ENCODE results near the gene TIAL1. TPM values are rescaled to one million over a fixed set of nuclear protein-coding genes. Genes with fewer than 3 reads are reported as not detected.

TIAL1 gene
- total and polyA plus RNA-seq, 4 donors = 19.7 to 28.7 (median 23.4) TPM

DNA sequence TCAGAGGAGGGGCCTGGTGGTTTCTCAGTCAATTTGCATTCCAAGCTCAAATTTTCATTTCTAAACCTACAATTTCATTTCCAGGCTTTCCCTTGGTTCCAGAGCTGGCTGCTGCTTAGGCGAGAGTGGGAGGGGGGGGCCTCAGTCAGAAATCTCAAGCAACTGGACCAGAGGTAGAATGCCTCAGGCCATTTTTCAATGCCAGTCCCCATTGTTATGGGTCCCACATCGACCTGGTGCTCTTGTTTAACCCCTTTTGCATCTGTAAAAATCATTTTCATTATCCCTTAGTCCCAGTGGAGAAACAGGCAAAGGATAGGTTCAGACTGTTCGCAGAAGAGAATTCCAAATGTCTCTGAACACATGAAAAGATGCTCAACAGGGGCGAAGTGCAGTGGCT, 40.9 kb upstream of the TIAL1 start:
- no peaks in the 10 kb centered on the region for H3K36me3 ChIP-seq (ENCODE audit: control insufficient read depth in 4 of 4, insufficient read depth in 3 of 4, low read depth in 1 of 4, low read length in 3 of 4)
- H3K9ac ChIP-seq (ENCODE audit: low read depth in 1 of 2, low read length in 2 of 2) = no peak overlapping the region
- no peaks in the 10 kb centered on the region for H3K27me3 ChIP-seq (ENCODE audit: control insufficient read depth in 4 of 4, insufficient read depth in 4 of 4, low read length in 3 of 4)
- no peaks in the 10 kb centered on the region for H3K9me3 ChIP-seq (ENCODE audit: control insufficient read depth in 4 of 4, low read length in 3 of 4)
- no peak overlapping the region for H3K27ac ChIP-seq (ENCODE audit: low read depth in 1 of 2, low read length in 2 of 2)
- 76% methylated on average over 4 of the region's 4 CpGs for WGBS
- no peak overlapping the region for H3K4me3 ChIP-seq (ENCODE audit: low read depth in 1 of 3, low read length in 3 of 3)
- no peaks in the 10 kb centered on the region for H3K4me1 ChIP-seq (ENCODE audit: control insufficient read depth in 4 of 4, insufficient read depth in 4 of 4, low read length in 3 of 4)
- DNase-seq (ENCODE audit: low spot score) = no peak
- no peak for TF ChIP-seq EGR1 (IDR thresholded peaks at IDR 0.05; ENCODE audit: low read depth in 2 of 2)
- TF ChIP-seq, protein P1, sequence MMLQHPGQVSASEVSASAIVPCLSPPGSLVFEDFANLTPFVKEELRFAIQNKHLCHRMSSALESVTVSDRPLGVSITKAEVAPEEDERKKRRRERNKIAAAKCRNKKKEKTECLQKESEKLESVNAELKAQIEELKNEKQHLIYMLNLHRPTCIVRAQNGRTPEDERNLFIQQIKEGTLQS (IDR thresholded peaks at IDR 0.05) = no peak

DNA sequence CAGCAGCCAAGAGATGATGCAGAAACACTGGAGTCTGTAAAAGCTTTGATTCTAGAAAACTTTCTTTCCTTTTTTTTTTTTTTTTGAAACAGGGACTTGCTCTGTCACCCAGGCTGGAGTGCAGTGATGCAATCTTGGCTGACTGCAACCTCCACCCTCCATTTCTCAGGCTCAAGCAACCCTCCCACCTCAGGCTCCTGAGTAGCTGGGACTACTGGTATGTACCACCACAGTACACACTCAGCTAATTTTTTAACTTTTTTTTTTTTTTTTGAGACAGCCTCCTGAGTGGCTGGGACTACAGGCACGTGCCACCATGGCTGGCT, 37.4 kb upstream of the TIAL1 start:
- Histone ChIP-seq H3K27me3 (ENCODE audit: control insufficient read depth in 4 of 4, insufficient read depth in 4 of 4, low read length in 3 of 4) (no peaks in the 10 kb centered on the region), H3K4me3 (ENCODE audit: low read depth in 1 of 3, low read length in 3 of 3) (no peak overlapping the region), H3K27ac (ENCODE audit: low read depth in 1 of 2, low read length in 2 of 2) (no peak overlapping the region), H3K9me3 (ENCODE audit: control insufficient read depth in 4 of 4, low read length in 3 of 4) (no peaks in the 10 kb centered on the region), H3K36me3 (ENCODE audit: control insufficient read depth in 4 of 4, insufficient read depth in 3 of 4, low read depth in 1 of 4, low read length in 3 of 4) (no peaks in the 10 kb centered on the region), H3K9ac (ENCODE audit: low read depth in 1 of 2, low read length in 2 of 2) (no peak overlapping the region), H3K4me1 (ENCODE audit: control insufficient read depth in 4 of 4, insufficient read depth in 4 of 4, low read length in 3 of 4) (no peaks in the 10 kb centered on the region)
- 85% methylated on average over 1 of the region's 1 CpG for whole genome bisulfite sequencing
- no peak for DNase-seq (ENCODE audit: low spot score)
- TF ChIP-seq EGR1 (IDR thresholded peaks at IDR 0.05; ENCODE audit: low read depth in 2 of 2) (no peak), SP1 (IDR thresholded peaks at IDR 0.05) (no peak), HNF4A (conservative IDR thresholded peaks at IDR 0.05) (no peak), YY1 (IDR thresholded peaks at IDR 0.05) (no peak), JUND (IDR thresholded peaks at IDR 0.05) (no peak), FOXA2 (IDR thresholded peaks at IDR 0.05) (no peak), RAD21 (IDR thresholded peaks at IDR 0.05) (no peak), FOXA1 (IDR thresholded peaks at IDR 0.05) (no peak), HNF4G (IDR thresholded peaks at IDR 0.05) (no peak), NR2F2 (IDR thresholded peaks at IDR 0.05) (no peak), TAF1 (conservative IDR thresholded peaks at IDR 0.05) (no peak), GABPA (IDR thresholded peaks at IDR 0.05 in 1 of 2, conservative IDR thresholded peaks at IDR 0.05 in 1 of 2) (no peak), RXRA (IDR thresholded peaks at IDR 0.05) (no peak)
- TF ChIP-seq, protein P1 (IDR thresholded peaks at IDR 0.05) = no peak
- TF ChIP-seq, protein P2, sequence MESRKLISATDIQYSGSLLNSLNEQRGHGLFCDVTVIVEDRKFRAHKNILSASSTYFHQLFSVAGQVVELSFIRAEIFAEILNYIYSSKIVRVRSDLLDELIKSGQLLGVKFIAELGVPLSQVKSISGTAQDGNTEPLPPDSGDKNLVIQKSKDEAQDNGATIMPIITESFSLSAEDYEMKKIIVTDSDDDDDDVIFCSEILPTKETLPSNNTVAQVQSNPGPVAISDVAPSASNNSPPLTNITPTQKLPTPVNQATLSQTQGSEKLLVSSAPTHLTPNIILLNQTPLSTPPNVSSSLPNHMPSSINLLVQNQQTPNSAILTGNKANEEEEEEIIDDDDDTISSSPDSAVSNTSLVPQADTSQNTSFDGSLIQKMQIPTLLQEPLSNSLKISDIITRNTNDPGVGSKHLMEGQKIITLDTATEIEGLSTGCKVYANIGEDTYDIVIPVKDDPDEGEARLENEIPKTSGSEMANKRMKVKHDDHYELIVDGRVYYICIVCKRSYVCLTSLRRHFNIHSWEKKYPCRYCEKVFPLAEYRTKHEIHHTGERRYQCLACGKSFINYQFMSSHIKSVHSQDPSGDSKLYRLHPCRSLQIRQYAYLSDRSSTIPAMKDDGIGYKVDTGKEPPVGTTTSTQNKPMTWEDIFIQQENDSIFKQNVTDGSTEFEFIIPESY (IDR thresholded peaks at IDR 0.05) = no peak
- TF ChIP-seq, protein P3, sequence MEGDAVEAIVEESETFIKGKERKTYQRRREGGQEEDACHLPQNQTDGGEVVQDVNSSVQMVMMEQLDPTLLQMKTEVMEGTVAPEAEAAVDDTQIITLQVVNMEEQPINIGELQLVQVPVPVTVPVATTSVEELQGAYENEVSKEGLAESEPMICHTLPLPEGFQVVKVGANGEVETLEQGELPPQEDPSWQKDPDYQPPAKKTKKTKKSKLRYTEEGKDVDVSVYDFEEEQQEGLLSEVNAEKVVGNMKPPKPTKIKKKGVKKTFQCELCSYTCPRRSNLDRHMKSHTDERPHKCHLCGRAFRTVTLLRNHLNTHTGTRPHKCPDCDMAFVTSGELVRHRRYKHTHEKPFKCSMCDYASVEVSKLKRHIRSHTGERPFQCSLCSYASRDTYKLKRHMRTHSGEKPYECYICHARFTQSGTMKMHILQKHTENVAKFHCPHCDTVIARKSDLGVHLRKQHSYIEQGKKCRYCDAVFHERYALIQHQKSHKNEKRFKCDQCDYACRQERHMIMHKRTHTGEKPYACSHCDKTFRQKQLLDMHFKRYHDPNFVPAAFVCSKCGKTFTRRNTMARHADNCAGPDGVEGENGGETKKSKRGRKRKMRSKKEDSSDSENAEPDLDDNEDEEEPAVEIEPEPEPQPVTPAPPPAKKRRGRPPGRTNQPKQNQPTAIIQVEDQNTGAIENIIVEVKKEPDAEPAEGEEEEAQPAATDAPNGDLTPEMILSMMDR (IDR thresholded peaks at IDR 0.05; ENCODE audit: low read depth, low read length, missing input control) = no peak
- TF ChIP-seq, protein P4, sequence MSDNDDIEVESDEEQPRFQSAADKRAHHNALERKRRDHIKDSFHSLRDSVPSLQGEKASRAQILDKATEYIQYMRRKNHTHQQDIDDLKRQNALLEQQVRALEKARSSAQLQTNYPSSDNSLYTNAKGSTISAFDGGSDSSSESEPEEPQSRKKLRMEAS (IDR thresholded peaks at IDR 0.05) = no peak
